GM06990 (cell line): ENCODE data around the gene TNRC6B.
A peak's percentile ranks its signal among the peaks of the same experiment; 100 is the strongest.

Experiments
- DNase-seq: peaks from one replicate; pipeline ENCODE4 v3.0.0-alpha.2; 2011; ENCODE audit not compliant: insufficient read length; ENCODE audit errors: extremely low read depth
- H3K27me3 ChIP-seq: replicated peaks from 2 replicates; pipeline ENCODE4 v1.6.0; 2011; ENCODE audit warnings: low read length; ENCODE audit not compliant: control insufficient read depth, insufficient read depth
- H3K36me3 ChIP-seq: 2 replicates; pipeline ENCODE4 v1.5.1; 2011; ENCODE audit warnings: low read length; ENCODE audit not compliant: control insufficient read depth, insufficient read depth
- H3K4me3 ChIP-seq: replicated peaks from 2 replicates; pipeline ENCODE4 v1.5.1; 2011; ENCODE audit warnings: low read depth, mild to moderate bottlenecking, control low read depth, low read length
- TF ChIP-seq, protein P1 (sequence below): IDR thresholded peaks from 2 replicates; pipeline ENCODE4 v1.5.1; 2011; ENCODE audit warnings: low read length, control low read depth, mild to moderate bottlenecking, inconsistent platforms; ENCODE audit not compliant: insufficient read depth, poor library complexity, severe bottlenecking

Gene TNRC6B

DNA sequence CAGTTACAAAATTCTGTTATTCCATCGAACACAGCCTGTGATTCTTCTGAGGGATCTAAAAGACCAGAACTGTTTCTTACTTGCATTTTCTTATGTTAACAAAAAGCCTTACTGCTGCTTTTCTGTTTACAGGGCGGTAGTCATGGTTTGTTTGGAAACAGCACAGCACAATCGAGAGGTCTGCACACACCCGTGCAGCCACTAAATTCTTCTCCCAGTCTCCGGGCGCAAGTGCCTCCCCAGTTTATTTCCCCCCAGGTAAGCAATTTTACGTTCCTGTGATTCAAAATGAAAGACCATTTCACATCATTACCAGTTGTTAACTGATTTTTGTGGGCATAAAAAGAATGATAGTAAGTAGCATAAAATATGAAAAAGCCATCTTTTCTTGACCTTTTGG, 107.8 kb downstream of the TNRC6B start:
- DNase-seq = no peak
- H3K27me3 ChIP-seq = no peaks in the 10 kb centered on the region
- TF ChIP-seq, protein P1, sequence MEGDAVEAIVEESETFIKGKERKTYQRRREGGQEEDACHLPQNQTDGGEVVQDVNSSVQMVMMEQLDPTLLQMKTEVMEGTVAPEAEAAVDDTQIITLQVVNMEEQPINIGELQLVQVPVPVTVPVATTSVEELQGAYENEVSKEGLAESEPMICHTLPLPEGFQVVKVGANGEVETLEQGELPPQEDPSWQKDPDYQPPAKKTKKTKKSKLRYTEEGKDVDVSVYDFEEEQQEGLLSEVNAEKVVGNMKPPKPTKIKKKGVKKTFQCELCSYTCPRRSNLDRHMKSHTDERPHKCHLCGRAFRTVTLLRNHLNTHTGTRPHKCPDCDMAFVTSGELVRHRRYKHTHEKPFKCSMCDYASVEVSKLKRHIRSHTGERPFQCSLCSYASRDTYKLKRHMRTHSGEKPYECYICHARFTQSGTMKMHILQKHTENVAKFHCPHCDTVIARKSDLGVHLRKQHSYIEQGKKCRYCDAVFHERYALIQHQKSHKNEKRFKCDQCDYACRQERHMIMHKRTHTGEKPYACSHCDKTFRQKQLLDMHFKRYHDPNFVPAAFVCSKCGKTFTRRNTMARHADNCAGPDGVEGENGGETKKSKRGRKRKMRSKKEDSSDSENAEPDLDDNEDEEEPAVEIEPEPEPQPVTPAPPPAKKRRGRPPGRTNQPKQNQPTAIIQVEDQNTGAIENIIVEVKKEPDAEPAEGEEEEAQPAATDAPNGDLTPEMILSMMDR = no peak
- peaks cover 7% of the 10 kb centered on the region for H3K36me3 ChIP-seq
- H3K4me3 ChIP-seq = no peak overlapping the region

DNA sequence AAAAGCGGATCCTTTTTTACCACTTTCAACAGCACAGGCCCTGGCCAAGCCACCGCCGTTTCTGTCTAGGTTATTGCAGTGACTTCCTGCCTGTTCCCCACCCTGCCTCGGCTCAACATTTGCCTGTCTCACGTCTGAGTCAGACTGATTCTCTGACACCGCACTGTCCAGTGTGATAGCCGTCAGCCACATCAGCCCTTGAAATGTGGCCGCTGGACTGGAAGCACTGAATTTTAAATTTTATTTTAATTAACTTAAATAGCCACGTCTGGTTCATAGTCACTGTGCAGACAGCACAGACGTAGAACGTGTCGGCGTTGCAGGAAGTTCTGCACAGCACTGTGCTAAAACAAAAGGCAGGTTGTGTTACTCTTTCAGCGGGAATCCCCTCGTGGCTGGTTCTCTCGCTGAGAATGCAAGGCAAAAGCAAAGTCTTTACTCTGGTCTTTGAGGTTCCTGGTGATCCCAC, 112.3 kb downstream of the TNRC6B start:
- TF ChIP-seq, protein P1 = no peak
- H3K27me3 ChIP-seq = no peaks in the 10 kb centered on the region
- H3K36me3 ChIP-seq = peaks cover 4% of the 10 kb centered on the region
- H3K4me3 ChIP-seq = no peak overlapping the region
- DNase-seq = peak; percentile 62

DNA sequence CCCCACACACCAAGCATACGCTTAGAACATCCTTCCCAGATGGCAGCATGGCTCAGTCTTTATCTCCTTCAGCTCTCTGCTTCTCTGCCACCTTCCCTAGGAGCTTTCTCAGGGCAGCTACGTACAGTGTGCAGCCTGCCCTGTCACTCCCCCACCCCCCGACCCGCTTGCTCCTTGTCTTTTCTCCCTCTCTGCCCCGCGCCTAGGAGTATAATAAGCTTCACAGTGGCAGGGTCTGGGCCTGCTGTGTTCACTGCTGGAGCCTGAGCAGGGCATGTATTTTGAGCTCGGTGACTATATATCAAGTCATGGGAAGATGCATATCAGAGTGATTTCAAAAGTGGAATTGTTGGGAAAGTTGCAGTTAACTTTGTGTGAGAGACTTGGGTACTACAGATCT, 112.8 kb downstream of the TNRC6B start:
- TF ChIP-seq, protein P1 = no peak
- H3K4me3 ChIP-seq = no peak overlapping the region
- H3K36me3 ChIP-seq = peaks cover 4% of the 10 kb centered on the region
- peak; percentile 30 for DNase-seq
- H3K27me3 ChIP-seq = no peaks in the 10 kb centered on the region

DNA sequence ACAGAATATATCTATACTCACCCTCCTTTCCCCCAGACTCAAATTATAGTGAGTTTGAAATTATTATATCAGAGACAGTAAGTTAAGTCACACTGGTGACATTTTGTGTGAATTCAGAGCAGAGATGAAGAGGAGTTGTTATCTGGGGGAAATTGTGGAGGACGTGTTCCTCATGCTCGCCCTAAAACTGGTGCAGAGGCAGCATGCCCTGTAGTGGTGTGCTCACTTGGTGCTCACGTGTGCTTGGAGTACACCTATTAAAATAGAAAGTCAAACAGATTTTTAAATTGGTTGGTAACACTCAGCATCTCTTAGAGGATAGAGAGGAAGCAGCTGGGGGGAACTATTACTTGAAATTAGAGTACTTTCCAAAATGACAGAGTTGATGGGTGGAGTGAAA, 117.0 kb downstream of the TNRC6B start:
- H3K27me3 ChIP-seq = no peaks in the 10 kb centered on the region
- DNase-seq = no peak
- TF ChIP-seq, protein P1 = no peak
- no peak overlapping the region for H3K4me3 ChIP-seq
- H3K36me3 ChIP-seq = no peaks in the 10 kb centered on the region

DNA sequence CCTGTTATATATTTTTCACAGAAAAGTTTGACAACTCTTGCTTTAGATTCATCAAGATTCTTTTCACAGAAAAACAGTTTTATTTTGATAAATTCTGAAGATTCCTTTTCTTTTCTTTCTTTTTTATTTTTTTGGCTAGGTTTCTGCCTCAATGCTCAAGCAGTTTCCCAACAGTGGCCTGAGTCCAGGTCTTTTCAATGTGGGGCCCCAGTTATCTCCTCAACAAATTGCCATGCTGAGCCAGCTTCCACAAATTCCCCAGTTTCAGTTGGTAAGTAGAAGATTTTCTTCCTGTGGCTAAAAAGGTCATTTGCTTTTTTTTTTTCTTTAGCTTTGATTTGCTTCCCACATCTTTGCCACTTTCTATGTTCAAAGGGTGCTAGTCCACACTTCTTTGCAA, 122.6 kb downstream of the TNRC6B start:
- no peak for DNase-seq
- Histone ChIP-seq H3K27me3 (no peaks in the 10 kb centered on the region), H3K36me3 (peaks cover 6% of the 10 kb centered on the region), H3K4me3 (no peak overlapping the region)
- TF ChIP-seq, protein P1 = no peak
